PC-9 (cell line): Measurements from ENCODE around the gene COL25A1. TPM values are rescaled to one million over a fixed set of nuclear protein-coding genes. Genes with fewer than 3 reads are reported as not detected.

Experiments
- BruUV-seq: library from RNA; stranded (reverse); fragments of 400-500 nt; replicated peaks from 2 replicates; lab custom pipeline; 2021; lab: Mats Ljungman, UMichigan
- CTCF ChIA-PET: fragments of 300-600 bp; sonication (Branson Sonifier 250); formaldehyde crosslinking; loops from one replicate; lab custom pipeline; 2022; ENCODE audit warnings: antibody characterized with exemption; lab: Charles Lee
- POLR2A ChIA-PET: fragments of 300-600 bp; sonication (Branson Sonifier 250); formaldehyde crosslinking; loops from one replicate; lab custom pipeline; 2022; ENCODE audit warnings: antibody characterized with exemption; ENCODE audit not compliant: unreplicated experiment; lab: Charles Lee
- DNase-seq, 2 experiments: peaks; one replicate each; pipeline versions ENCODE4 v3.0.0 to v3.0.0-alpha.2; 2015 to 2022; ENCODE audit warnings: mixed read lengths in 1 of 2
- H2AFZ ChIP-seq: fragments of 200-600 bp; sonication (generic); 2 replicates; pipeline ENCODE4 v1.8.1; 2017; ENCODE audit warnings: antibody characterized with exemption
- H3F3A ChIP-seq: fragments of 200-600 bp; sonication (generic); 2 replicates; pipeline ENCODE4 v1.8.1; 2017; ENCODE audit warnings: antibody characterized with exemption, mild to moderate bottlenecking, low read depth; ENCODE audit not compliant: insufficient read depth
- H3K27ac ChIP-seq: fragments of 200-600 bp; sonication (generic); 2 replicates; pipeline ENCODE4 v1.6.1; 2016; ENCODE audit warnings: mixed run types
- H3K27me3 ChIP-seq: fragments of 200-600 bp; sonication (generic); 2 replicates; pipeline ENCODE4 v1.6.1; 2016; ENCODE audit warnings: low read depth, mixed run types; ENCODE audit not compliant: insufficient read depth
- H3K36me3 ChIP-seq: fragments of 200-600 bp; sonication (generic); 2 replicates; pipeline ENCODE4 v1.6.1; 2016; ENCODE audit warnings: low read depth, mixed run types
- H3K4me1 ChIP-seq: fragments of 200-600 bp; sonication (generic); replicated peaks from 2 replicates; pipeline ENCODE4 v1.6.1; 2016; ENCODE audit warnings: mixed run types; ENCODE audit not compliant: insufficient read depth
- H3K4me2 ChIP-seq: fragments of 200-600 bp; sonication (generic); 2 replicates; pipeline ENCODE4 v1.6.1; 2017; ENCODE audit warnings: mixed run types
- H3K4me3 ChIP-seq: fragments of 200-600 bp; sonication (generic); 2 replicates; pipeline ENCODE4 v1.6.1; 2016; ENCODE audit warnings: mixed run types
- H3K79me2 ChIP-seq: fragments of 200-600 bp; sonication (generic); 2 replicates; pipeline ENCODE4 v1.6.1; 2017; ENCODE audit warnings: low read depth, mixed run types
- H3K9me2 ChIP-seq: fragments of 200-600 bp; sonication (generic); 2 replicates; pipeline ENCODE4 v1.8.1; 2017; ENCODE audit warnings: mild to moderate bottlenecking; ENCODE audit not compliant: insufficient read depth
- H3K9me3 ChIP-seq: fragments of 200-600 bp; sonication (generic); 2 replicates; pipeline ENCODE4 v1.8.1; 2016; ENCODE audit warnings: low read depth; ENCODE audit not compliant: insufficient read depth
- H4K20me1 ChIP-seq: fragments of 200-600 bp; sonication (generic); 2 replicates; pipeline ENCODE4 v1.8.1; 2017; ENCODE audit not compliant: insufficient read depth
- EZH2 ChIP-seq: fragments of 200-600 bp; sonication (generic); IDR thresholded peaks from 2 replicates; pipeline ENCODE4 v1.8.0; 2017; ENCODE audit warnings: antibody characterized with exemption, low read depth
- intact Hi-C: fragments of 100-400 bp; cut with micrococcal nuclease; formaldehyde crosslinking; loops from one replicate; pipeline ENCODE4 v1.10.0; 2022; ENCODE audit not compliant: unreplicated experiment
- total RNA-seq: library from RNA; stranded (reverse); gene quantifications from 2 replicates; pipeline ENCODE4 v1.2.3, GENCODE V29; 2021
- TF ChIP-seq, protein P1 (sequence below): fragments of 200-600 bp; sonication (generic); conservative IDR thresholded peaks from 2 replicates; pipeline ENCODE4 v1.6.1; 2017; ENCODE audit warnings: mixed run types, antibody characterized with exemption, mild to moderate bottlenecking, moderate library complexity

The COL25A1 gene
- total RNA-seq, 1 experiment from 2014 or later, result not detected

- no peak overlapping the region for H2AFZ ChIP-seq
- H3K36me3 ChIP-seq, result no peaks in the 10 kb centered on the region
- CTCF ChIA-PET, result no interaction called here
- no peaks in the 10 kb centered on the region for H3K27me3 ChIP-seq
- POLR2A ChIA-PET, result no interaction called here
- H3K4me1 ChIP-seq, result no peaks in the 10 kb centered on the region
- no peak overlapping the region for H3K4me3 ChIP-seq
- H3K9me2 ChIP-seq, result no peaks in the 10 kb centered on the region
- no peaks in the 10 kb centered on the region for H3F3A ChIP-seq
- H4K20me1 ChIP-seq, result no peaks in the 10 kb centered on the region
- DNase-seq, result no peak
- TF ChIP-seq, protein P1, sequence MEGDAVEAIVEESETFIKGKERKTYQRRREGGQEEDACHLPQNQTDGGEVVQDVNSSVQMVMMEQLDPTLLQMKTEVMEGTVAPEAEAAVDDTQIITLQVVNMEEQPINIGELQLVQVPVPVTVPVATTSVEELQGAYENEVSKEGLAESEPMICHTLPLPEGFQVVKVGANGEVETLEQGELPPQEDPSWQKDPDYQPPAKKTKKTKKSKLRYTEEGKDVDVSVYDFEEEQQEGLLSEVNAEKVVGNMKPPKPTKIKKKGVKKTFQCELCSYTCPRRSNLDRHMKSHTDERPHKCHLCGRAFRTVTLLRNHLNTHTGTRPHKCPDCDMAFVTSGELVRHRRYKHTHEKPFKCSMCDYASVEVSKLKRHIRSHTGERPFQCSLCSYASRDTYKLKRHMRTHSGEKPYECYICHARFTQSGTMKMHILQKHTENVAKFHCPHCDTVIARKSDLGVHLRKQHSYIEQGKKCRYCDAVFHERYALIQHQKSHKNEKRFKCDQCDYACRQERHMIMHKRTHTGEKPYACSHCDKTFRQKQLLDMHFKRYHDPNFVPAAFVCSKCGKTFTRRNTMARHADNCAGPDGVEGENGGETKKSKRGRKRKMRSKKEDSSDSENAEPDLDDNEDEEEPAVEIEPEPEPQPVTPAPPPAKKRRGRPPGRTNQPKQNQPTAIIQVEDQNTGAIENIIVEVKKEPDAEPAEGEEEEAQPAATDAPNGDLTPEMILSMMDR, result no peak
- no peak for TF ChIP-seq EZH2
- H3K4me2 ChIP-seq, result no peak overlapping the region
- intact Hi-C loops, result no loop called here
- no peaks in the 10 kb centered on the region for H3K9me3 ChIP-seq
- BruUV-seq, result no TSS peak
- H3K79me2 ChIP-seq, result no peaks in the 10 kb centered on the region
- no peak overlapping the region for H3K27ac ChIP-seq
These were observed 522.5 kb downstream of the COL25A1 start for GRCh38 chr4:108779958-108780357.

- BruUV-seq, result no TSS peak
- CTCF ChIA-PET, result no interaction called here
These were observed 525.1 kb downstream of the COL25A1 start for GRCh38 chr4:108777388-108777787.

DNA sequence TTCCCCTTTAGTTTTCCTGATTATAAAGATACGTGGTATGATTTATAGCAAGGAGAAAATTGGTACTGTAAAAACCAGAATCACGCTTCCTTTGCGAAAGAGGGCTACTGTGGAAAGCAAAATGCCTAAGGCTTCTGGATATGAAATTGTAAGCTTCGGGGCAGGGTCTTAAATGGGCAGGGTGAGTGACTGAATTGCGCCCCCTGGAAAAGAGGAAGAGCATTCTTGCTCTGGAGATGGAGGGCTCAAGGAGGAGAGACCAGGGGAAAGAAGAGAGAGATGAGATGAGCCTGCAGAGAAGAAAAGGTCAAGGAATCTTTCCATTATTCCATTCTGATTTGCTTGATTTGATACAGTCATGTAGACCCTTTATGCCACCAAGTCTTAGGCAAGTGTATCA is 526.5 kb downstream of the COL25A1 start:
- no peaks in the 10 kb centered on the region for H4K20me1 ChIP-seq
- TF ChIP-seq, protein P1, result no peak
- no peak for TF ChIP-seq EZH2
- no peak overlapping the region for H3K4me2 ChIP-seq
- H3K27me3 ChIP-seq, result no peaks in the 10 kb centered on the region
- no peak overlapping the region for H2AFZ ChIP-seq
- no peaks in the 10 kb centered on the region for H3K4me1 ChIP-seq
- H3K36me3 ChIP-seq, result no peaks in the 10 kb centered on the region
- H3K9me3 ChIP-seq, result no peaks in the 10 kb centered on the region
- intact Hi-C loops, result no loop called here
- ChIA-PET POLR2A (no interaction called here), CTCF (no interaction called here)
- H3K4me3 ChIP-seq, result no peak overlapping the region
- H3K27ac ChIP-seq, result no peak overlapping the region
- no TSS peak for BruUV-seq
- H3F3A ChIP-seq, result no peaks in the 10 kb centered on the region
- no peaks in the 10 kb centered on the region for H3K79me2 ChIP-seq
- H3K9me2 ChIP-seq, result no peaks in the 10 kb centered on the region
- DNase-seq, result no peak

More at GRCh38 chr4:108777388-108777787, 525.1 kb downstream of the COL25A1 start:
- intact Hi-C loops, result no loop called here
- Histone ChIP-seq H3K27ac (no peak overlapping the region), H3K36me3 (no peaks in the 10 kb centered on the region), H3K4me3 (no peak overlapping the region), H2AFZ (no peak overlapping the region), H3K9me3 (no peaks in the 10 kb centered on the region), H3K27me3 (no peaks in the 10 kb centered on the region), H3F3A (no peaks in the 10 kb centered on the region), H3K9me2 (no peaks in the 10 kb centered on the region), H3K4me2 (no peak overlapping the region), H3K79me2 (no peaks in the 10 kb centered on the region), H4K20me1 (no peaks in the 10 kb centered on the region), H3K4me1 (no peaks in the 10 kb centered on the region)
- no peak for DNase-seq
- POLR2A ChIA-PET, result no interaction called here
- TF ChIP-seq, protein P1, result no peak
- TF ChIP-seq EZH2, result no peak
